Measurements from ENCODE around the gene ADGRA1. TPM values are rescaled to one million over a fixed set of nuclear protein-coding genes. Genes with fewer than 3 reads are reported as not detected.

ADGRA1 gene
- total RNA-seq, 4 donors from 2014 or later: not detected

DNA sequence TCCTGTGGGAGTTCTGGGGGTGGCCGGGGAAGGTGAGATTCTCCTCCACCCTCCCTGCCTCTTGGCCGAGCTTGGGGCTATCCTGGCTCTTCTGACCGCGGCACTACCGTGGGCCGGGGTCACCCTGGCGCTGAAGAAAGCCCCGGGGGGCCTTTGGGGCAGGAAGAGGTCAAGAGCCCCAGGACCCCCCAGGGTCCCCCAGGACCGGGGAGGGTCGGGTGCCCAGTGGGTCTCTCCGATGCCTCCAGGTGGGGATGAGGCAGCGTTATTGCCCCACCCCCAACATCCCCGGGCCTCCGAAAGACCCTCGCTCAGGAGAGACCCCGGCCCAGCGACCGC, 71.9 kb downstream of the ADGRA1 start:
- Histone ChIP-seq H3K4me1 (peaks cover 0 to 14% (median 7%) of the 10 kb centered on the region in 4 donors), H3K9me3 (no peaks in the 10 kb centered on the region), H3K4me3 (peak overlapping the region in 3 of 4 donors; percentile 55 to 60 (median 57)), H3K36me3 (no peaks in the 10 kb centered on the region), H3K27ac (no peak overlapping the region), H3K27me3 (peaks cover 0 to 19% of the 10 kb centered on the region in 2 donors)
- TF ChIP-seq, protein P1, sequence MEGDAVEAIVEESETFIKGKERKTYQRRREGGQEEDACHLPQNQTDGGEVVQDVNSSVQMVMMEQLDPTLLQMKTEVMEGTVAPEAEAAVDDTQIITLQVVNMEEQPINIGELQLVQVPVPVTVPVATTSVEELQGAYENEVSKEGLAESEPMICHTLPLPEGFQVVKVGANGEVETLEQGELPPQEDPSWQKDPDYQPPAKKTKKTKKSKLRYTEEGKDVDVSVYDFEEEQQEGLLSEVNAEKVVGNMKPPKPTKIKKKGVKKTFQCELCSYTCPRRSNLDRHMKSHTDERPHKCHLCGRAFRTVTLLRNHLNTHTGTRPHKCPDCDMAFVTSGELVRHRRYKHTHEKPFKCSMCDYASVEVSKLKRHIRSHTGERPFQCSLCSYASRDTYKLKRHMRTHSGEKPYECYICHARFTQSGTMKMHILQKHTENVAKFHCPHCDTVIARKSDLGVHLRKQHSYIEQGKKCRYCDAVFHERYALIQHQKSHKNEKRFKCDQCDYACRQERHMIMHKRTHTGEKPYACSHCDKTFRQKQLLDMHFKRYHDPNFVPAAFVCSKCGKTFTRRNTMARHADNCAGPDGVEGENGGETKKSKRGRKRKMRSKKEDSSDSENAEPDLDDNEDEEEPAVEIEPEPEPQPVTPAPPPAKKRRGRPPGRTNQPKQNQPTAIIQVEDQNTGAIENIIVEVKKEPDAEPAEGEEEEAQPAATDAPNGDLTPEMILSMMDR (IDR thresholded peaks at IDR 0.05): no peak
- TF ChIP-seq POLR2A (IDR thresholded peaks at IDR 0.05): no peak
- peak in 2 of 3 donors; percentile 24 to 43 for DNase-seq

DNA sequence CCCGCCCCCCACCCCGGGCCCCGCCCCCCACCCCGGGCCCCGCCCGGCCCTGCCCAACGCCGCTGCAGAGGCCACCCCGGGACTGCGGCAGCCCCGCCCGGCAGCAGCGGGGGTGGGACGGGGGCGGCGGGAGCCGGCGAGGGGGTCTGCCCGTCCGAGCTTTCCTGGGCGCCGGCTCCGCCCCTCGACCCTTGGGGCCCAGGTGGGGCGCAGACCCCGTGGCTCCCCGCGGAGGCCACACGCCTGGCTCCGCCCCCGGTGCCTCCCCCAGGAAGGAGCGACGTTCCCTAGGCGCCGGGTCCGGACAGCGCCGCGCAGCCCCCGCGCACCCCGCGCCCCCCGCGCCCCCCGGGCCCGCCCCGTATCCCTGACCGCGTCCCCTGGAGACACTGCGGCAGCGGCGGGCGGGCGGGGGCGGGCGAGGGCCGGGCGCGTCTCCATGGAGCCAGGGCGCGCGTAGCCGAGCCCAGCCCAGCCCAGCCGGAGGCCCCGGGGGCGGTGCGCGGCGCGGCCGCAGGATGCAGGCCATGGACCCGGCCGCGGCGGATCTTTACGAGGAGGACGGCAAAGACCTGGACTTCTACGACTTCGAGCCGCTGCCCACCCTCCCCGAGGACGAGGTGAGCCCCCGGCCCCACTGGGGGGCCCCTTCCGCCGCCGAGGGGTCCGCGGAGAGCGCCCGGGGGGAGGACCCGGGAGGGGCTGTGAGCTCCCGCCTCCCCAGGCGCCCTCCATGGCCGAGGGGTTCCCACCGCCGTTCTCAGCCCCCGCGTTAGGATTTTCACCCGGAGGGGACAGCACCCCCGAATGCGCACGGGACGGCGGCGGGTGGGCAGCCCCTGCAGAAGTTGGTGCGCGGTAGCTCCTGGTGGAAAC, 72.5 kb downstream of the ADGRA1 start, which contains the start of gene KNDC1:
KNDC1 (plus strand) TSS at position 270 of the 876 bp plus-strand sequence; CDS start at position 519, 249 bp downstream.
- Histone ChIP-seq H3K4me1 (peaks cover 0 to 14% (median 7%) of the 10 kb centered on the region in 4 donors), H3K4me3 (peak within 1 kb of the TSS; percentile 29 to 60 (median 56)), H3K27ac (no peak within 1 kb of the TSS), H3K27me3 (peaks cover 0 to 19% of the 10 kb centered on the region in 2 donors), H3K9me3 (no peaks in the 10 kb centered on the region), H3K36me3 (no peaks in the 10 kb centered on the region)
- TF ChIP-seq, protein P1 (IDR thresholded peaks at IDR 0.05): no peak
- no peak for TF ChIP-seq POLR2A (IDR thresholded peaks at IDR 0.05)
- peak in 2 of 3 donors; percentile 35 to 39 for DNase-seq

DNA sequence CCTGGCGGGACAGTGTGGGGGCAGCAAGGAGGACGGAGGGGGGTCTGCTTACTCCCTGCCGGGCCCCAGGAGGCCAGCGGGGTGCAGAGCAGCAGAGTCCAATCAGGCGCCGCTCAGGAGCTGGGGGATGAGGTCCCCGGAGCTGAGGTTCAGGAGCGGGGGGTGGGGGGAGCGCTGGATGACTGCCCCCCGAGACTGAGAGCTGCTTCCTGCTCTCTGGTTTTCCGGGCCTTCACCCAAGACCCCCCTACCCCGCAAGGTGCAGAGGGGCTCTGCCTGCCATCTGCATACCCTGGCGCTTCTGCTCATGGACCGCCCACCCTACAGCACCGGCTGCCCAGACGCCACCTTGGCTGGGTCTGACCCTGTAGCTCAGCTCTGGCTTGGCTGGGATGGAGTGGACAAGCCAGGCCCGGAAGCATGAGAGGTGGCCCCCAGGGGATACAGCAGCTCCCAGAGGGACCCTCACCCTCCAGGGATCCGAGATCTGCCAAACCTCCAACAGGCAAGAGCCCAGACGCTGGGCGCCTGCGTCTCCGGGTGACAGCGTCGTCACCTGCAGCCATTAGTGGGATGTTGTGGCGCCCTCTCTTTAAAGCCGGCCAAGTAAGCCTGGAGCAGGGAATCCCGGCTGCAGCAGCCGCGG, 73.2 kb downstream of the ADGRA1 start:
- Histone ChIP-seq H3K9me3 (no peaks in the 10 kb centered on the region), H3K4me3 (peak overlapping the region; percentile 29 to 60 (median 56)), H3K27me3 (peaks cover 0 to 19% of the 10 kb centered on the region in 2 donors), H3K36me3 (no peaks in the 10 kb centered on the region), H3K27ac (no peak overlapping the region), H3K4me1 (peaks cover 0 to 14% (median 7%) of the 10 kb centered on the region in 4 donors)
- no peak for TF ChIP-seq POLR2A (IDR thresholded peaks at IDR 0.05)
- TF ChIP-seq, protein P1 (IDR thresholded peaks at IDR 0.05): no peak
- DNase-seq: peak in 2 of 3 donors; percentile 27 to 37

DNA sequence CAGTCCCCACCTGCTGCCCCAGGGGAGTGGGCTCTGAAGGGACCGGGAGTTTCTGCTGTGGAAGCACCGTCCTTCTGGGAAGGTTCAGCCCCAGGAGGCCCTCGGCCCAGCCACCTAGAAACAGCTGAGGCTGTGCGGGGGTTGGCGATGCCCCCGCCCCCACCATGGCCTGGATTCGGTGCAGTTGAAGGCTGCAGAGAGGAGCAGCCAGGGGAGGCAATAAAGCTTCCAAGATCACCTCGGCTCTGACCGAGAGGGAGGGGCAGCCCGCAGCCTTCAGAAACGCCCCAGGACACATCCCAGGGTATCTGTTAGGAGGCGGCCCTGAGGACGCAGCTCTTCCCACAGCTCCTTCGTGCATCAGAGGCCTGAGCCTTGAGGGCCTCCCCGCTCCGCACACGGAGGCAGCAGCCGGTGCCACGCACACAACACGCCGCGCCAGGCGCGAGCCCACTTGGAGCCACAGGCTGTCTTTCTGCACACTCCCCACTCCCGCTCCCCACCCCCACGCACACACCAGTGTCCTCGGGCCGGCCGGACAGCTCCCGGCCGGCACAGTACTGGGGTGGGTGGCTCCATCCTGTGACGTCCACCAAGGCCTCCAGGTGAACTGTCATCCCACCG, 73.9 kb downstream of the ADGRA1 start:
- DNase-seq: peak; percentile 5 to 23 (median 16)

More for the DNA sequence above, 73.9 kb downstream of the ADGRA1 start:
- no peak for TF ChIP-seq POLR2A (IDR thresholded peaks at IDR 0.05)
- TF ChIP-seq, protein P1 (IDR thresholded peaks at IDR 0.05): no peak
- no peaks in the 10 kb centered on the region for H3K36me3 ChIP-seq
- peaks cover 0 to 14% (median 7%) of the 10 kb centered on the region in 4 donors for H3K4me1 ChIP-seq
- H3K9me3 ChIP-seq: no peaks in the 10 kb centered on the region
- no peak overlapping the region for H3K4me3 ChIP-seq
- peaks cover 0 to 19% of the 10 kb centered on the region in 2 donors for H3K27me3 ChIP-seq
- H3K27ac ChIP-seq: no peak overlapping the region
